Measurements from ENCODE around the gene PIGU.
"Not testable (repeated sequence)": the region's sequence is repeated elsewhere in the genome, so short reads cannot be mapped to it uniquely, and the experiment has no call there.

PIGU gene

GRCh38 chr20:34529742-34530141 is 147.2 kb downstream of the PIGU start:
- no peak for DNase-seq

- no peak for DNase-seq
Measured at GRCh38 chr20:34528921-34529297, 148.0 kb downstream of the PIGU start.

GRCh38 chr20:34527016-34527415 is 149.9 kb downstream of the PIGU start:
- DNase-seq = no peak

DNA sequence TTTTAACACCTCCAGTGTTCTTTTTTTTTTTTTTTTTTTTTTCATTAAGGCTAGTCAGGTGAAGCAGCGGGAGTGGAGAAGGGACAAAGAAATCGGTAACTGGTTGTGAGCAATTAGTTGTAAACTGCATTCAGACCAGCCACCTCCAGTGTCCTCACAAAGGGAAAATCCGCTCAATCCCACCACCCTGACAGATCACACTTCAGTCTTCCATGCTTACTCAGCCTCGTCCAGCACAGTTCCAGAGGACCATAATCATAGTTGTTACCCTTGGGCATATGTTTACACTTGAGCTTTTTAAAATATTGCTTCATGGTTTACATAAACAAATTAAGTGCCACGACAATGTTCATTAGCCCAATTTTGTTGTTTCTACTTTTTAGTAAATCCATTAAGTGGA is 150.4 kb downstream of the PIGU start:
- no peak for DNase-seq

DNA sequence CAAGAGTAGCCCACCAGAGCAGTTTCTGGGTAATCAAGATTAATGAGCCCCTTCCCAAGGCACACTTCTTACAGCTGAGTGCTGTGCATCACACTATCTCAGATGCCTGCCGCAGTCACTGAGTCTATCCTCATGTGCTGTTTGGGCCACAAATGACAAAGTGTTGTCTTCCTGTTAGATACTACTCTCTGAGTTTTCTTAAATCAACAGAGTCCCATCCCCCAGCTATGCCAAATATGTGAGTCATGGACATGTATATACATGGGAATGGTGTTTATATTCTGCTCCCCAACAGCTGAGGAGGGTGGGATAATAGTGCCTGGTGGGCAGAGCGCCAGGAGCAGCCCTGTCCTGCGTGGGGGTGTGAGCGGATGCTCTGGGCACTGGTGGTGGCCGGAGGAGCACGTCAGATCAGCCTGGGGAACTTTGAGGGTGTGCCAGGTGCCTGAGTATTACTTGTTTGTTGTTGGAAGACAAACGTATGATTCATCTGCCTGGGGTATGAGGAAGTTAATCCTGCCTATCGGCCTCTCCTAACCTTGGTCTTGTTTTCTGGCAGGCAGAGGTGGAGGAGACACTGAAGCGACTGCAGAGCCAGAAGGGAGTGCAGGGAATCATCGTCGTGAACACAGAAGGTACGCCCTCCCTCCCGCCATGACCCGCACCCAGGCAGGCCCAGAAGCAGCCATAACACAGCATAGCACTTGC is 151.0 kb downstream of the PIGU start:
- DNase-seq = no peak

DNA sequence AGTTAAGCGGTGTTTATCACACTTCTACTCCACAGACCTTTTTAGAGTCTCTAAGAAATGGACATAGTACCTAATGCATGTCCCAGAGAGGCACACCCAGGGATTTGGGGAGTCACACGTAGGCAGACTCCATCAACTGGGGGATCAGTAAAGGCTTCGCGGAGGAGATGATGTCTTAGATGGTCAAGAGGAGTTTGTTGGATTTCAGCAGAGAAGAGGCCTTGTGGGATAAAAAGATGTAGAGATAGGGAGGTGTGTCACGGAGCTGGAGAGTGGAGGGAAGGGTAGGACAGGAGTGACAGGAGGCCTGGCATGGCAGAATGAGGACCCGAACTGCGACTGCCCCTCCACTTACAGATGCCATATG is 151.6 kb downstream of the PIGU start:
- DNase-seq = no peak

- DNase-seq = no peak
Measured at GRCh38 chr20:34524426-34524825, 152.5 kb downstream of the PIGU start.

GRCh38 chr20:34522969-34523871 is 153.7 kb downstream of the PIGU start:
- peak; percentile 35 for DNase-seq

GRCh38 chr20:34519841-34520240 is 157.1 kb downstream of the PIGU start:
- DNase-seq = not testable (repeated sequence)

DNA sequence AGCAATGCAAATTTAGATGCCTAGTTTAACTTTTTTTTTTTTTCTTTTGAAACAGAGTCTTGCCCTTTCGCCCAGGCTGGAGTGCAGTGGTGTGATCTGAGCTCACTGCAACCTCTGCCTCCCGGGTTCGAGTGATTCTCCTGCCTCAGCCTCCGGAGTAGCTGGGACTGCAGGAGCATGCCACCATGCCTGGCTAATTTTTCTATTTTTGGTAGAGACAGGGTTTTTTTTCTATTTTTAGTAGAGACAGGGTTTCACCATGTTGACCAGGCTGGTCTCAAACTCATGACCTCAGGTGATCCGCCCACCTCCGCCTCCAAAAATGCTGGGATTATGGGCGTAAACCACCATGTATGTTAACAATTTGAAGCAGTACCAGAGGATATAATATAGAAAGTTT is 158.0 kb downstream of the PIGU start:
- not testable (repeated sequence) for DNase-seq

DNA sequence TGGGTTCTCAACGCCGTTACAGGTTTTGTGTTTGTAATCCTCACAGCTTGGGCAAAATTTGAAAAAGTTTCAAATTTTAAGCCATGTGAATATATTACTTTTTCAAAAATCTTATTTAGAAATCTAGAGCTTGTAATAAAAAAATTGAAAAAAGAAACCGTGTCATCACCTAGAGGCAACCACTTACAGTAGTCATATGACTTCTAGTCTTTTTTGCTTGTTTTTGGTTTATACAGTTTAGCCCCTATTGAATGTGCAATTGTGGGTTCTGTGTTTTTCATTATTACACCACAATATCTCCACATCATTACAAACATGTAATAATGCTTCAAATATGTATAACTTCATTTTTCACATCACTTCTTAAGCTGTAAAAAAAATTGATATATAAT is 159.8 kb downstream of the PIGU start:
- DNase-seq = no peak

DNA sequence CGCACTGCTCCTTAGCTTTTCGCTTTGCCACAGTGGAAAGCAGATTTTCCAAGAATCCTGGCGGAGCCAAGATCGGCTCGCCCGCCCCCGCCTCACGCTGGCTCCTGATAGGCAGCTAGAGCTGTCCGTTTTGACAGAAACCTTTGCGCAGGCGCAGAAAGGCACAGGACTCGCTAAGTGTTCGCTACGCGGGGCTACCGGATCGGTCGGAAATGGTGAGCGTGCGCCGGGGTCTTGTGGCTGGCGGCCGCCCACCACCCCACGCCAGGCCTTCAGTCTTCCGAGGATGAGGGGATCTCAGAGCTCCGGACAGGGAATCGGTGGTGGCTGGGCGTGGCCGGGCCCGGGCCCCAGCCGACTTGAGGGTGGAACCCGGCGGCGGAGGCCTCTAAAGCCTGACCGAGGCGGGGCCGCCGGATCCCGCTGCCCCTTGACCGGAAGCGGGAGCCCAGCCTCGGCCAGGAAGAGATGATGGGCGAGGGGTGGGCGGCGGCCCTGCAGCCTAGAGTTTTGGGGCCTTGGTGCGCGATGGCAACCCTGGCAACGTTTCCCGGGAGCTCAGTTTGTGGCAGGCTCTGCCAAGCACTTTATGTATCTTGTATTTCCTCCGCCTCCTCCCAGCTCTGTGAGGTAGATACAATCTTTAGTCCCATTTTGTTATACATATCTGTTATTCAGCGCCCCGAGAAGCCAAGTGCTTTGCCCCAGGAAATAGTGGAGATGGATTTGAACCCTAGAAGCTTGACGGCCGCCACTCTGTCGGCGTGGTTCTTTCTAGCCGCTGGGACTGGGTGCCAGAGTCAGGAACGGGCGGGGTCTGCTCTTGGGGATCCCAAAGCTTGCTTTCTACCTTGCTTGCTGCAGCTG is 160.4 kb downstream of the PIGU start, which contains the start of gene DYNLRB1:
Gene DYNLRB1, plus strand, starts transcription at position 176 of the 867 bp plus-strand sequence. Its CDS starts 37 bp downstream, at position 213.
- peak; percentile 90 for DNase-seq

GRCh38 chr20:34515484-34516246 is 161.2 kb downstream of the PIGU start:
- DNase-seq = peak; percentile 61

DNA sequence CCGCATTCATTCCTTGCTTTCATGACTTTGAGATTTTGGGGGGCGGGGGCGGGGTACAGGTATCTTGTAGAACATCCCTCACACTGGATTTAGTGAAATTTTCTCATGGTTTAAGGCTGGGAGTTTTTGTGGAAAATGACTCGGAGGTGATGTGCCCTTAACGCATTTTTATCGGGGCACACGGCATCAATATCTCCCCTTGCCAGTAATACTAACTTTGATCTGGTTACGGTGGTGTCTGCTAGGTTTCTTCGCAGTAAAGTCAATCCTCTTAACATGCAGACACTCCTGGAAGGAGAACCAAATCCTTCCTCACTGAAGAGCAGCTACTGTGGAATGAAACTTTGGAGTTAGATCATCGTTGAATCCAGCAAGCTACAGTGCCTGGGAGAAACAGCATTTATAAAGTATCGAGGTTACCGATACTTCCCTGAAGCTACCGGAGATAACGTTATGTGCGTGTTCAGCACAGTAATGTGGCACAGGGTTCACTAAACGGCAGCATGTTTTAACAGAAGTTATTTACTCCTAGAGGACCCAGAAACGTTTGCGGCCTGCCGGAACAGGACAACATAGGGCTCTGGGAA is 161.9 kb downstream of the PIGU start:
- DNase-seq = no peak

DNA sequence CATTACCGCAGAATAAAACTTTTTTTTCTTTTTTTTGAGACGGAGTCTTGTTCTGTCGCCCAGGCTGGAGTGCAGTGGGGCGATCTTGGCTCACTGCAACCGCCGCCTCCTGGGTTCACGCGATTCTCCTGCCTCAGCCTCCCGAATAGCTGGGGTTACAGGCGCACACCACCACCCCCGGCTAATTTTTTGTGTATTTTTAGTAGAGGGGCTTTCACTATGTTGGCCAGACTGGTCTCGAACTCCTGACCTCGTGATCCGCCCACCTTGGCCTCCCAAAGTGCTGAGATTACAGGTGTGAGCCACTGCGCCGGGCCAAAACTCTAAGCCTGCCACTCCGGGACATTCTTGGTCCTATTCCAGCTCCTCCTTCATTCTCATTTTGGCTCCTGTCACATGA is 162.9 kb downstream of the PIGU start:
- DNase-seq = not testable (repeated sequence)

DNA sequence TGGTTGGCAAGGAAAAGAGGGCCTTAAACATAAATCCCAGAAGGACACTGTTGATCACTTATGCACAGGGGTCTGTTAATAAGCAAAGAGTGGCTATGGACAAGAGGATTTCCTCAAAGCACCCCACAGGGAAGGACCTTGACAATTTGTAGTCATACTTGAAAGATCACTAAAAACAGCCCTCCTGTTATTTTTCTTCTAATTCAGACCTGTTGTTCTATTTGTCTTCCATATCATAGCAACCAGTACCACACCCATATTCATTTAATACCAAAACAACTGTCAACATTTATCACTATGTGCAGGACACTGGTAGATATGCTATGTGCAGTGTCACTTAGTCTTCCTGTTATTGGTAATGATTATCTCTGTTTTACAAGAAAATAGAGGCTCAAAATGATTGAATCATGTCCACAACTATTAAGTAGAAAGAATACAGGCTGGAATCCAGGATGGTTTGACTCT is 163.9 kb downstream of the PIGU start:
- DNase-seq = no peak

DNA sequence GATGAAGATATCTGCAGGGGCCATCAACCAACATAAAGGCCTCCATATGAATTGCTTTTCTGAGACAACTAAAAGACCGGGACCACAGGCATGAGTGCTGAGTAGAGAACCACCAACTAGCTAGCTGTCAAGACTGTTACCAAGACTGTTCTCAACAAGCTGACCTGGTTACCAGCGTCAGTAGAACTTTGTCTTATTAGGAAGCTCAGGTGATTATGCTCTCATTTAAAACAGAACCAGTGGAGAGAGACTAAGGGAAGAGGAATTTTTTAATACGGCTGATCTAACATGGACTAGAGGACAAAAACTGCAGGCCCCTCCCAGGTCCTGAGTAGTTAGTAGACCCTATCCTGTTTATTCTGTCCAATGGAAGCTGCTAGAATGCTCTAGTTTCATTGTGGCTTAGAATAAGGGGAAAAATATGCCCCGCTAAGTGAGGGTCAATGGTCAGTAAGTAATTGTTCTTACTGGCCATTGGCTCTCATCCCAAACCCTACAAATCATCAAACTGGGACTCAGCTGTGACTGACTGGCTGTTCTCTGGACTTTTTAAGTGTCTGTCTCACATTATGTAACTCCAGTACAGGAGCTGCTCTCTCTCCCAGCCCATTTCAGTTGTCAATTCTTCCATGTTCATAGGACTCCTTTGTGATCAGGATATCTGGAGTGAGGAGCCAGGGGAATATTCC is 164.5 kb downstream of the PIGU start:
- DNase-seq = no peak

GRCh38 chr20:34511891-34512265 is 165.0 kb downstream of the PIGU start:
- no peak for DNase-seq

DNA sequence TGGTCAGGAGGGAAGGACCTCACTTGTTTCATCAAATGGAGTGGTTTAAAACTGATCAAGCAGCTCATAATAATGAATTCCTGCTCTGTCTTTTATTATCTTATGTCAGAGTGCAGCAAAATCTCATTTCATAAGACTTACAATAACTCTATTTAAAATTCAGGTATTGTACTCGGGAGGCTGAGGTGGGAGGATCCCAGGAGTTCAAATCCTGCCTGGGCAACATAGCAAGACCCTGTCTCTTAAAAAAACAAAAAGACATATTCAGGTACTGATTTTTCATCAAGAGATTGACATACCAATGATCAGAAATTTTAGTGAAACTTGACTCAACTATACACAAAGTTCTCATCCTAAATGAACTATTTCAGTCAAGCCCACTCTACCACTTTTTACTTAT is 166.3 kb downstream of the PIGU start:
- DNase-seq = no peak

All from activated CD4-positive, alpha-beta T cell treated with anti-CD3 and anti-CD28 coated beads for 1 hour (primary cell).